GM23248 (cell line): ENCODE data around the gene LCA5L.

Experiments
- EZH2 ChIP-seq: fragments of 200-600 bp; sonication (generic); IDR thresholded peaks from 2 replicates; pipeline ENCODE4 v1.6.1; 2018; ENCODE audit warnings: antibody characterized with exemption, mild to moderate bottlenecking; ENCODE audit not compliant: insufficient read depth, poor library complexity, severe bottlenecking
- EZH2phosphoT487 ChIP-seq: fragments of 200-600 bp; sonication (generic); IDR thresholded peaks from 2 replicates; pipeline ENCODE4 v1.6.1; 2018; ENCODE audit warnings: antibody characterized with exemption, moderate library complexity, mild to moderate bottlenecking, low read depth; ENCODE audit not compliant: insufficient read depth

- TF ChIP-seq EZH2 (no peak), EZH2phosphoT487 (no peak)
Observed at GRCh38 chr21:39406065-39406464, 39.5 kb downstream of the LCA5L start.
